NCI-H2029 treated with DMSO at 0.1 percent for 48 hours (cell line): ENCODE measurements around the gene ESR2.

Experiments
- DNase-seq: peaks from one replicate; lab custom pipeline; 2025; lab: John Stamatoyannopoulos, UW

The ESR2 gene

DNA sequence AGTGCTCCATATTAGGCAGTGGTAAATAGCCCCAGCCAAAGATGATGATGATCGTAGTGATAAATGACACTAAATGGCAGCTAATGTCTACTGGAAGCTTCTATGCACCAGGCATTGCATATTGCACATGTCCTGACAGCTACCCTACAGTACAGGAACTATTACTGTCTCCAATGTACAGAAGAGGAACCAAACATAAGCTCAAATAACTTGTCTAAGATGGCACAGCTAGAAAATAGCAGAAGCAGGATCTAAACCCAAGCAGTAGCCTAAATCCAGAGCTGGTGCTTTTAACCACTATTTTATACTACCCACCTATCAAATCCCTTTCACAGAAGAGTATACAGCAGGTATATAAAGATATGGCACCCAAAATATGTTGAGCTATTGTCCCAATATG is 28.9 kb downstream of the ESR2 start:
- no peak for DNase-seq

DNA sequence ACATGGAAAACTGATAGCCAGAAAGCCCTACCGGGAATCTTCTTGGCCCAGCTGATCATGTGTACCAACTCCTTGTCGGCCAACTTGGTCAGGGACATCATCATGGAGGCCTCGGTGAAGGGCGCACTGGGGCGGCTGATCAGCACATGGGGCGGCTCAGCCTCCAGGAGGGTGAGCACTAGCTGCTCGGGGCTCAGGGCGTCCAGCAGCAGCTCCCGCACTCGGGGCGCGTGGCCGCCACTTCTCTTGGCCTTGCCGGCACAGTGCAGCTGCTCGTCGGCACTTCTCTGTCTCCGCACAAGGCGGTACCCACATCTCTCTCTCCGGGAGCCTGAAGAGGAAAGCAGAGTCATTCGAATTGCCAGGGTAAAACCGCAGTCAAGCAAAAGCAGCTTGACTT is 33.8 kb downstream of the ESR2 start:
- DNase-seq = no peak

DNA sequence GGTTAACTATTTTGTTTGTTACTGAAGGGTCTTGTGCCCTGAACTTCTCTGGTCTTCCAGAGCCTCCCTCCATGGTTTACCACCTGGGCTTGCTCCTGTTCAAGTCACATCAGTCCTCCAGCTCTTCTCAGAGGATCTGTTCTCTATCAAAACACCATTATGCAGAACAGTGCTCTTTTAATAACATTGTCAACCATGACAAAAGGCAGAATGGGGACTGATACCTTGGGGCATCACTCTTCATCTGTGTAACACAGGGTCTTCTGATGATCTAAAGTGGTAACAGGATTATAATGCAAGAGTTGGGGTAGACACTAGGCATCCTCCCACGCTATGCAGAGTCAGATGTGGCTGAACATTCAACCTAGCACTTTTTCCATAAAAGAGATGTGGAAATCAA is 38.4 kb downstream of the ESR2 start:
- DNase-seq = no peak

DNA sequence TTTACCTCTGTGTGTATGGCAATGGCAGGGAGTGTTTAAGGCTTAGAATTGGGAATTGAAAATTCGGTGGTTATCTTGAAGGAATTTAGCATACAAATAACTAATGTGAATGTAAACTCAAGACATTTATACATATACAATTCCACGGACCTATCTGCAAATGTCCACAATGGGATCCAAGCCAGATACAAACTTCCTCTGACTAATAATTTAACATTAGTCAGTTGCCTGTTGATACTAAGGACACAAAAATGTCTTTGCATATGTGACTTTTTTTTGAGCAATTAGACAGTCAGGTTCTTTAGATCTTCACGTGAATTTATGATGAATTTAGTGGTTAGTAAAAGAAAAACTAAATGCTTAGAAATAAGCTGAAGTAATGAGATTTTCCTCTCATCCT is 40.5 kb downstream of the ESR2 start:
- no peak for DNase-seq

DNA sequence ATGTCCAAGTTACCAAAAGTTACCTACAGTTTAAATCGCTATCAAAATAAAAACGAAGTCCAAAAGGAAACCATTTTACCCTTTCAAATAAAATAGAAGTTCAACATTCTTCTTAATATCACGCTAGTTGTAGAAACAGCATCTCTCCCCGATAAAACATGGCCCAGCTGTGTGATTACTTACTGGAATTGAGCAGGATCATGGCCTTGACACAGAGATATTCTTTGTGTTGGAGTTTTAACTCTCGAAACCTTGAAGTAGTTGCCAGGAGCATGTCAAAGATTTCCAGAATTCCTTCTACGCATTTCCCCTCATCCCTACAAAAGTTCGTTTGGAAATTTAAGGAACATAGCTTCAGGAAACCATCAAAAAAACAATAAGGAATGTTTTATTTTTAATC is 44.8 kb downstream of the ESR2 start:
- no peak for DNase-seq

DNA sequence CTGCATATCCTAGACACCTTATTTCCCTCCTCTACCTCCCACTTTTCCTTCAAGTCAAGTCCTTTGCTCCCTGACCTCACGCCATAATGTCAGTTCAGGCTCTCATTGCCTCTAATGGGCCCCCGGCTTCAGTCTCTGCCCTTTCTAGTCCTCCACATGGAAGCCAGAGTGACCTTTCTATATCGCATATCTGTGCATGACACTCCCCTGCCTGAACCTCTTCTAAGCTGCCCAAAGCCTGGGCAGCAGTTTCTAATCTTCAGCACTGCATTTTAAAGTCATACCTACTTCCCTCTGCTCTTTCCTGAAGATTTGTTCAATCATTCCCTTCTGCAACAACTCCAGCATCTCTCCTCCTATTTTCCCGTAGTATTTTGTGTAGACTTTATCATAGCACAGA is 45.5 kb downstream of the ESR2 start:
- DNase-seq = no peak

DNA sequence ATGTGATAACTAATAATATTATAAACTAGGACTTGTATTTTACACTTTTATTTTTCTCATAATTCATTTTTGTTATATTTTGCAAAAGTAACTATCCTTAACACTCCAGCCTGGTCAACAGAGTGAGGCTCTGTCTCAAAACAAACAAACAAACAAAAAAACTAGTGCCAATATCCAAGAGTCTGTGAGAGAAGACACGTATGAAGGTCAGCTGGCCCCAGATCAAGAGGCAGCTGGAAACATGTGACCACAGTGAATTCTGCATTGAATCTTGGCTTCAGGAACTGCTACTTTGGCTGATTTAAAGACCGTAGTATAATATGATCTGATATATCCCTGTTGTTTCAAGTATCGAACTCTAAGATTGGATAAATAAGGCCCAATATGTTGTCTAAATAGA is 47.0 kb downstream of the ESR2 start:
- no peak for DNase-seq

DNA sequence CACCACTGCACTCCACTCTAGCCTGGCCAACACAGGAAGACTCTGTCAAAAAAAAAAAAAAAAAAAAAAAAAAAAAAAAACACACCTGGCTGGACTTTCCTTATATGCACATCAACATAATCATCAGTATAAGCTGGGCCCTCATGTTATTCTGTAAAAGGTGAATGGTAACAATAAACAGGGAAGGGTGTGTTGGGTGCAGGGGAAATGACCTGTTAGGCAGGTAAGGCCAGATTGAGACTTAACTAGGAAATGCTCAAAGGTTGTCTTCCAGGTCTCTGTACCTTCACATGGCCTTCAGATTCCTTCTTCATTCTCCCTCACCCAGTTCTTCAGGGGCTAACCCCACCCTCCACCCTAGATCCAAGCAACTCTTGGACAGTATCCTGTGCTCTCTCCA is 47.5 kb downstream of the ESR2 start:
- no peak for DNase-seq

DNA sequence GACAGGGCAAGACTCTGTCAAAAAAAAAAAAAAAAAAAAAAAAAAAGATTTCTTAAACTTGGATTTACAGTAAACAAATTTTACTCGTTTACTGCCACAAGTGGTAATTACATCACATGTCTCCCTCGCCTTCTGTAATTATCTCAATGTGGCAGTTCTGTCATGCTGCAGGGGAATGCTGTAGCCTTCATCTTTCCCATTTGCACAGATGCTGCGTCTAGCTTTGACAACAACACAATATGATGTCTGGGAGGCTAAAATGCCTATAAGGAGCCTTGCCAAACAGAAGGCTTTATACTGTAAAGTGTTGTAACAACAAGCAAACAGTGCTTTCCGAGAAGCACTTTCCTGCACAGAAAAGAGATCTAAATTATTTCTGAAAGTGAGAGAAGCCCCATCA is 48.7 kb downstream of the ESR2 start:
- no peak for DNase-seq

DNA sequence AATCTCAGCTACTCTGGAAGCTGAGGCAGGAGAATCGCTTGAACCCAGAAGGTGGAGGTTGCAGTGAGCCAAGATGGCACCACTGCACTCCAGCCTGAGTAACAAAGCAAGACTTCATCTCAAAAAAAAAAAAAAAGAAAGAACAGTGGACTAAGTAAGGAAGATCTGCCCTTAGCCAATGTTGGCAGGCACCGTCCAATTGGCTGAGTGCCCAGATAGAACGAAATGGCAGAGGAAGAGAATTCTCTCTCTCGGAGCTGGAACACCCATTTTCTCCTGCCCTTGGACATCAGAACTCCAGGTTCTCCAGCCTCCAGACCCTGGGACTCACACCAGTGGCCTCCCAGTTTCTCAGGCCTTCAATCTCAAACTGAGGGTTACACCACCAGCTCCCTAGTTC is 49.9 kb downstream of the ESR2 start:
- no peak for DNase-seq

DNA sequence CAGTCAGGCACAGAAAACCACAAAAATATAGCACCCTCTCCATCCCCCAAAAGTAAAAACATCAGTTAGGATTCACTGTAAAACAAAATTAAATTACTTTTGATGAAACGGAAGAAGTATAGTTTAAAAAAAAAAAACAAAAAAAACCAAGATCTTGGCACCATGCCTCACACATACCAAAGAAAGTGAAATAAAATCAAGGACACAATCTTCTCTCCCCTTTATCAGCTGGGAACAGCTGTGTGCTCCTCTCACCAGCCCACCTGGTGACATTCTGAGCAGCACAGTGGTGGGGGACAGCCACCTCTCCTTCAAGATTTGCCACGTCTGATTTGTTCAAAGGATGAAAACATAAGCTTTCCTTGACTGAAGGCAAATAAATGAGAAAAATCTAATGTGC is 55.5 kb downstream of the ESR2 start:
- no peak for DNase-seq

DNA sequence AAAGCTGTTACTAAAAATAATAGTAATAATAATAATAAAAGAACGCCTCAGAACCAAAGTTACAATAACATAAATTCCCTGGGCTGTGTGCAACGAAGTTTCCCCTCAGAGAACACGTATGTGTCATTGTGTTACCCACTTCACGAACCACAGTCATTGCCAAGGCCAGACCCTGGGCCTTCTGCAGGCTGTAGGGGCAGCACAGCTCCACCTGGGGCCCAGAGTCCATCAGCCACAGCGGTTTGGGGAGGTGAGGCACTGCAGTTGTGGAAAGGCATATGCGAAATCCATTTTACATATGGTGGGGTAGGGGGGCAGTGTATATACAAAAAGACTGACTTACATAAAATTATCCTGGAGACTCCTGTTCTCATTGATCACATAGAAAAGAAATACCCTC is 56.1 kb downstream of the ESR2 start:
- DNase-seq = no peak

DNA sequence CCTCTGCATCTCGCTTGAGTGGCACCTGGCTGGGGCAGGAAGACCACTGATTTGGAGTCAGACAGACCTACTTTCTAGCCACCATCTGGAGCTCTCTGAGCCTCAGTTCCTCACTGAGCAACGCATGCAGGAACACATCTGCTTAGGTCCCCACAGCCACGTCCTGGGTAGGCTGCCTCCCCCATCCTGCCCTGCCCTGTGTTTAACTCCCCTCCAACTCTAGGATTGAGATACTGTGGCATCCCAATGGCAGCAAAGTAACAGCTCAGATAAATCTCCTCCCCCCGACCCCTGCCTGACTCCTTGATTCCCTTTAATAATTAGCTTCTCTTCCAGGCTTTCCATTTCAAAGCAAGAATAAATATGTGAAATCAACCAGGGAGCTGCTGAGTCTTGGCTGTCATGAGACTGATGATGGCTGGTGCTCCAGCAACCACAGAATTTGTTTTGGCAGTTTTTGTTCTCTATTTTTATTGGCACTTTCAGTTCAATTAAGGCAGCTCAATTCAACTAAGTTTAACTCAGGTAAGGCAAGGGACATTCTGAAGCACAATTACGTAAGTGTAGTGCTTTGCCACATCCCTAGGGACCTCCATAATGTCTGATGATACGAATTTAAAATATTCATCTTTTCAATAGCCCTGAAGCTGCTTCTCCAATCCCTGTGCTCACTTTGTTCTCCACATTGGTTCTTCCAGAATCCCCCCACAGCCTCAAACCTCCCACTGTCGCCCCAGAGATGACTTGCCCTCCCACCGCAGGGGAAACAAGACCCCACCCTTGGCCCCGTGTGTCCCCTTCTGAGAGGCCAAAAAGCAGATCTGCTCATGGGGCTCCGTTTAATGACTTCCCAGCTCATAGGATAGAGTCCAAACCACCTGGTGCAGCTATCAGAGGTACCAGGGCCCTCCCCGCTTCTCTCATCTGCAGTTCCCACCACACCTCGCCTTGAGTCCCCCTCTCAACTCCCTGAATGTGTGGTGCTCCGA is 58.2 kb downstream of the ESR2 start:
- DNase-seq = no peak

DNA sequence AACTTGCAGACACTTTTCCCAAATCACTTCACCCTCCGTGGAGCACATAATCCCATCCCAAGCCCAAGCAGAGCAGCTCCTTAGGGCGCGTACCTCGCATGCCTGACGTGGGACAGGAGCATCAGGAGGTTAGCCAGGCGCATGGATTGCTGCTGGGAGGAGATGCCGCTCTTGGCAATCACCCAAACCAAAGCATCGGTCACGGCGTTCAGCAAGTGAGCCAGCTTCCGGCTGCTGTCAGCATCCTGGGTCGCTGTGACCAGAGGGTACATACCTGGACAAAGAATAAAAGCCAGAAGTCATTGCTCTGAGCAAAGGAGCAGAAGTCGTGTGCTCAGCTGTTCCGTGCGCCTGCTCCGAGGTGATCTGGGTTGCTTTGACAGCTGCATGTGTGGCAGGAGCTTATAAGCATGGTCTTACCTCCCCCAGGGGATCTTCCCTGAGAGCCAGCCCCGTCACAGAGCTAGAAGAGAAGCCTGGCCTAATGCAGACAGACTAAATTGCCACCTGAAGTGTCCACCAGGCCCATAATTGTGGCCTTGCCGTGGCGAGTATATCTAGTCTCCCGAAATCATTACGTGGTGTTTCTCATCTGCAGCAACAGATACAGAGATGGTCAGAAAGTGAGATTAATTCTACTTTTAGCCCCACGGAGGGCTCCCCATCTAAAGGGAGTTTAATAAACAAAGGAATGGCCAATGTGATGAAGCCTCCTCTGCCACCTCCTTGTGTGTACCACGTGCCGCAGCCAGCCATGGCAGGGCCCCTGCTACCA is 59.1 kb downstream of the ESR2 start:
- no peak for DNase-seq

DNA sequence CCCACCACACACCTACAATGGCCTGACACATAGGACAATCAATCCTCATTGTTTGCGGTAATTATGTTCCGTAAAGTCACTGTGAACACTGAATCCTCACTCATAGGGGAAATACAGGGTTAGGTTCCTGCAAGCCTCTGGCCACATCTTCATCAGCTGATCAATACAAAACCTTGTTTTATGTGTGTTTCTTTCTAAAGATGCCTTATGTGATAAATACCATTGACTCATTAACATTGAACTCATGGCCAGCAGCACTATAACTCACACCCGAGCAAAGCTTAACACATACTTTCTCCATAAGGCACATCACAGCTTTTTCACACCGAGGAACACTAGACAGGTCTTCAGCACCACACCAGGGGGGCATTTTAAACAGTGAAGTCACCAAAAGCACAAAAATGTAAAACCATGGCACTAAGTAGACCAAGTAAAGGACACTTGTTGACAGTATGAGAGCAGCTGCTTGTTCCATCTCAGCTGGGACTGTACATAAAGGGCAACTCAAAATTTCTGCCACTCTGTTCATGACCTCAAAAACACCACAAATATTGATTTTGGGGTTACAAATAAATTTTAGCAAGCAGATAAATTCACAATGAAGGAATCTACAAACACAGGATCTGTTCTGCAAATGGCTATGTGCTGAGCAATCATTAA is 60.5 kb downstream of the ESR2 start:
- DNase-seq = no peak

DNA sequence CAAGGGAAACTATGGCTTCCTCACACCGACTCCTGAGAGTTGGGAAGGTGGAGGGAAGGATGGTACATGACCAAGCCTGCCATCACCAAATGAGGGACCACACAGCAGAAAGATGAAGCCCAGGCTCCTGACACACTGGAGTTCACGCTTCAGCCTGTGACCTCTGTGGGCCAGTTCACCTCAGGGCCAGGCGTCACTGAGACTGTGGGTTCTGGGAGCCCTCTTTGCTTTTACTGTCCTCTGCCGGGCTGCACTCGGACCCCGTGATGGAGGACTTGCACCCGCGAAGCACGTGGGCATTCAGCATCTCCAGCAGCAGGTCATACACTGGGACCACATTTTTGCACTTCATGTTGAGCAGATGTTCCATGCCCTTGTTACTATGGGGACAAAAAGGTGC is 61.2 kb downstream of the ESR2 start:
- no peak for DNase-seq

DNA sequence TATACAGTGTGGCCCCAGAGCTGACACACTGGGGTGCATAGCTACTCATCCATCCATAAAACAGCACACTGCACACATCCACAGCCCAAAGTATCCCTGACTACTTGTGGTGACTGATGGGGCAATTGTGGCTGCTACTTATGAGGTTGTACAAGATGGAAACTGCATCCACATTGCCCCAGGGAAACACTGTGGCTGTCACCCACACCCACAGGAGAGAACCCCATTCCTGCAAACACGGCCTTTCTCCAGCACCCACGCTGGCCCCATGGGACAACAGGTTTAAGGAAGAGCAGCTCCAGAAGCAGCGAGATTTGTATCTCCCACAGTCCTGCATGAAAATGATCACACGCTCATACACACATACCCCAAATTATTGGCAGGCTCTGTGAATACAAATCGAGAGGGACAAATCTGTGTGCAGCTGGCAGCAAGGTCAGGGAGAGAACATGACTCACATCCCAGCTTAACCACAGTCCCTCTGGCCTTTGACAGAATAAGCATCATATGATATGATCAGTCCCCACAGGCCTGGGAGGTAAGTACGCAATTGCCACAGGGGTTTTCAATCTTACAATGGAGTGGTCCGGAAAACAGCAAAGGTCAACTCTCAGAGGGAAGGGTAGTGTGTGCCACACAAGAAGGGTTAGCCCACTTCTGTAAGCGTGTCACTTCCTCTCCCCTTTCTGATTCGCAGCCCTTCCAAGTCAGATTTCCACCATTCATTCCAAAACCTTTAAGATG is 61.9 kb downstream of the ESR2 start:
- no peak for DNase-seq

DNA sequence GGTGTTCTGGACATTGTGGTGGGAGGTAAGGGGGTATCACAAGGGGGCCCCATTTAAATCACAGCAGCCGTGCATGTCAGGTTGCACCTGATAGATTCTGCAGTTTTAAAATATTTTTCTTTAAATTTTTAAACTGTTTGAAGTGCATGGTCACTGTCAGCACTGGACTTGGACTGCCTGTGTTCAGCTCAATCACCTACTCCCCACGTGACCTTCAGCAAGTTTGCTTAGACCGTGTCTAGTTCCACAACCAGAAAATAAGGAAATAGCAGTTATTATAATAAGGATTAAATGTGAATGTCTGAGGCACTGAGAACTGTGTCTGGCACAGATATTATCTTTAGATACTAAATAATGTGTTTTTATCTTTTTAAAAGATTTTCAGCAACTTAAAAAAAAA is 64.7 kb downstream of the ESR2 start:
- DNase-seq = no peak

DNA sequence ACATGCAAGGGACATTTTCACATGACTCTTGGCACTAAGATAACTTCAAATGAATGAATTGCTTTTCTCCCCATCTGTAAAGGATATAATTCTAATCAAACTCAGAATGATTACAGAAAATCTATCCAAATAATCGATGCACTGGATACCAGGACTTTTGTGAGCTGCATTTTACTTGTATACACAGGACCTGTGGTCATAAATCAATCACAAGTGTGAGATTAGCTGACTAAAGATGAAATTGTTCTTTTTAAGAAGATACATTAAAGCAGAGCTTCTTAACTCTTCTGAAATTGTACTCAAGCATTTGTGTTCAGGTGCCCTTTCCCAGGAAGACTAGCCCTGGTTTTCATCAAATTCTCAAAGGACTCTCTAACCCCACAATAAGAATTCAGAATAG is 66.3 kb downstream of the ESR2 start:
- DNase-seq = no peak

DNA sequence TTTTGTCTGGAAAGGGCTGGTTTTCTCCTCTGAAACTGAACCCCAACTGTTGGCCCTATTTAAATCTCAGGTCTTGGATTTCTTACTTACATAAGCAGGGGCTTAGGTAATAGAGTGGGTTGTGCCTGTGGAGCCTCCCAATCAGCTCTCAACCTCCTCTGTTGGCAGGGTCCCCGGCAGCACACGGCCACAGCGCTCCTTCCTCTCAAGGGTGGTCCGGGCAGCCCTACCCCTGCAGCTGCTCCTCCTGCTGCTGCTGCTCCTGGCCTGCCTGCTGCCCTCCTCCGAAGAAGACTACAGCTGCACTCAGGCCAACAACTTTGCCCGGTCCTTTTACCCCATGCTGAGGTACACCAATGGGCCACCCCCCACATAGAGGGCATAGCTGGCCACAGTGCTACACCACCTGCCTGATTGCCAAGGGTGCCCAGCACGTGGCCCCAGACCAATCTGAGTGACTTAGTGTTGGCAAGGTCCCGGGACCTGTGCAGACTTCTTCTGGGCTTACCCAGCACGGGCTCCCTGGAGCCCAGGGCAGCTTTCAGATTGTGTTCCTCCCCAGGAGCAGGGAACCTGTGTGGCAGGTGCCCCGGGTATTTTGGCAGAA is 68.9 kb downstream of the ESR2 start:
- DNase-seq = no peak

DNA sequence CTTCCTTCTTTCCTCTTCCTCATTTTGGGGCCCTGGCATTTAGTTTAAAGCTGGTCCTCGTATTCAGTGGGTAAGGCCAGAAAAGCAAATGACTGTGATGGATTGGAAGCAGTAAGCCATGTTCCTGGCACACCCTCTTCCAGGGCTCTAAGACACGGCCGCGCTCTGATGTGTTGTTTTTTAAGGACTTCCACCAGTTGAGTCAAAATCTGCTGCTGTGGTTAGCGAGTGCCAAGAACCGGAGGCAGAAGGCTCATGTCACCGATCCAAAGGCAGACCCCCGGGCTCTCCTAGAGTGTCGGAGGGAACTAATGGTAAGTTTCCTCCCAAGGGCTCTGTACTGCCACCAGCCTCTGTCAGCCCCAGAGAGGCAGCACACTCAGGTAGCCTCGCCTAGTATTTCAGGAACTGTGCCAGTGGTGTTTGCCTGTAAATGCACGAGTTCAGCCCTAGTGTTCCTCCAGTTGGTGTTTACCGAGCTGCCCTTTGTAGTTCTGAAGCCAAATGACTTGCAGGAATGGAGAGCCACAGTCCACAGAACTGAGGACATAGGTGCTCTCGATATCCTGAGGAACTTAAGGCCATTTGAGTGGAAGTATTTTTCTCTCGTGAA is 72.7 kb downstream of the ESR2 start:
- no peak for DNase-seq
